ENCODE measurements around the gene PKD2L2. TPM values are rescaled to one million over a fixed set of nuclear protein-coding genes. Genes with fewer than 3 reads are reported as not detected.
"Not testable (repeated sequence)": the region's sequence is repeated elsewhere in the genome, so short reads cannot be mapped to it uniquely, and the experiment has no call there.

Gene PKD2L2
- 0.55 TPM for total RNA-seq
- long read RNA-seq, partial matches to known transcripts, result 0 of 1 reads
- long read RNA-seq, other reads (novel, unspliced or antisense), result 1 of 1 reads

DNA sequence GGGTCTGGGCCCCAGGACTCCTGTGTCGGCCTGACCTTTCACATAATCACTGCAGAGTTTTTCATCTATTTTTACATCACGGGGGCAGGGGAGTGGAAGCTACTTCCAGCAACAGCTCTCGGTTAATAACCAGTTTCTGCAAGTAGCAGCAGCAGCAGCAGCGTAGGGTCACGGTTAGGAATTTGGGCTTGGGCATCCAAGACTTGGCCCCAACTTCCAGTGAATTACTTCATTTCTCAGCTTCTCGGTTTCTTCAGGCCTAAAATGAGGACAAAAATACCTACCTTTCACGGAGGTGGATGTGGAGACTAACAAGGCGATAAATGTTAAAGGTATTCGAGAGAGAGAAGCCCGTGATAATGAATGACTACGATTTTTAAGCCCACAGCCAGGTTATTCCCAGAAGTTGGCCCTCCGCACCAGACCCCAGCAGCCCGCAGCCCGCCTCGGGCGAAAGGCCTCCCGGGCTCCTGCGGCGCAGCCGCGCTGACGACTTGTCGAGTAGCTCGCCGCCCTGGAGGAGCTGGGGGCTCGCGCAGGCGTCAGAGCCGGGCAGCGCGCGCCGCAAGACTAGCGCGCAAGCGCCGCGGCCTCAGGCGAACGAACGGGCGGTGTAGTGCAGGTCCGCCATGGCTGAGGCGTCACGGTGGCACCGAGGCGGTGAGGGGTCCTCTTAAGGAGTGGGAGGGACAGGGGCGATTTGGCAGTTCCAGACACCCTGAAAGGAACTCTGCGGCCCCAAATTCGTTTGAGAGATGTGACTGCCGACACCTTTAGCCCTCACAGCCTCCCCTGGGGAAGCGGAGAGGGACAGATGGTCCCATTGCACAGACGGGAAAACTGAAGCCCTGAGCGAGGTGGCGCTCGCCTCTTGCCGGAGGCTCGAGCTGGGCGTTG, at the start of gene PKD2L2:
TSS of gene PKD2L2 (plus strand) at position 595 of the 897 bp plus-strand sequence. CDS start at position 630, 35 bp downstream.
- intact Hi-C loops (cut with micrococcal nuclease), result loop anchor here (10.0 kb wide), 1 partner anchor 54 kb away; no protein-coding TSS in a partner anchor
- peak; percentile 96 for ATAC-seq
- peak; percentile 95 for DNase-seq

- intact Hi-C loops (cut with micrococcal nuclease), result no loop called here
- no peak for ATAC-seq
- DNase-seq, result no peak
These were observed 47.0 kb upstream of the PKD2L2 start for GRCh38 chr5:137842296-137842695.

DNA sequence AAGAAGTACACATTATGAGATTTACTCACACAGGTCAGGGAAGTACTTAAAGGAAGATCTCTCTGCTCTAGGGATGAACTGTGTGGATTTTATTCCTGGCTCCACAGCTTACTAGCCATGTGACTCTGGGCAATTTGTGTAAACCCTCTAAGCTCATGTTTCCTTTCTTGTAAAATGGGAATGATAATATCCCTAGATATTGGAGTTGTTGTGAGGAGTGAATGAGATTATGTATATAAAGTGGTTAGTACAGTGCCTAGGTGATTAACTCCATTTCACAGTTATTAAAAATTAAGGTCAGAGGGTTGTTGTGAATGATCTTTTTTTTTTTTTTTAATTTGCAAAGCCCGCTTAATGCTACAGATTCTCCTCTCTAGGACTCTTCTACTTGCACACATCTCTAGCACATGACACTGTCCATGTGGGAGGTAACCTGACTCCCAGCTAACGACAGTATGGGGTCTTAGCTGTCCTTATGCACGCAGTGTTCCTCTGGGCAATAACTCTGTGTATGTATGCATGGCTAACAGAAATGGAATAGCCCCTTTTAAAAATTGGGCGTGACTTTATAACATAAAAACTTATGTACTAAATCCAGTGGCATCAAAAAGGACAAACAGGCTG, 45.5 kb upstream of the PKD2L2 start:
- intact Hi-C loops (cut with micrococcal nuclease), result no loop called here
- no peak for ATAC-seq
- DNase-seq, result no peak

DNA sequence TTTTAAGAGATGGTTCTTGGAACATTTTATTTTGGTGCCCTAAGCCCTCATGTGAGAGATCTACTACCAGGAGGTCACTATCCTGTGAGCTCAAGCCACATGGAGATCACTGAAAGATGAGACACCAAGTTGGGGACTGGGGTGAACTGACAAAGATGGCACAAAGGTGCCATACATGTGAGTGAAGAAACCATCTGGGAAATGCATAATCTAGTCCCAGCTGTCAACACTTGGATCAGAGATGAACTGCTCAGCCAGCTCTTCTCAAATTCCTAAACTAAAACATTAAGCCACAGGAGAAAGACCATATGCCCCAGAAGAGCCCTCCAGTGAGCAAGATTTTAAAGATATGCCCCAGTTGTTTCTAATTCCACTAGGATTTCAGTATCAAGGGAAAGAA, 43.8 kb upstream of the PKD2L2 start:
- DNase-seq (no peak), ATAC-seq (no peak)
- intact Hi-C loops (cut with micrococcal nuclease), result no loop called here

GRCh38 chr5:137847687-137848086, 41.6 kb upstream of the PKD2L2 start:
- no peak for DNase-seq
- ATAC-seq, result peak; percentile 74
- intact Hi-C loops (cut with micrococcal nuclease), result no loop called here

- ATAC-seq; DNase-seq; intact Hi-C loops (cut with micrococcal nuclease): not testable (repeated sequence)
These were observed 36.1 kb upstream of the PKD2L2 start for GRCh38 chr5:137853165-137853564.

- no peak for DNase-seq
- intact Hi-C loops (cut with micrococcal nuclease), result no loop called here
- no peak for ATAC-seq
These were observed 33.1 kb upstream of the PKD2L2 start for GRCh38 chr5:137856201-137856600.

GRCh38 chr5:137856916-137857862, 32.1 kb upstream of the PKD2L2 start:
- no peak for DNase-seq
- intact Hi-C loops (cut with micrococcal nuclease), result no loop called here

GRCh38 chr5:137858223-137858916, 30.9 kb upstream of the PKD2L2 start:
- intact Hi-C loops (cut with micrococcal nuclease), result no loop called here
- DNase-seq, result no peak
- ATAC-seq, result peak; percentile 84

More at GRCh38 chr5:137856916-137857862, 32.1 kb upstream of the PKD2L2 start:
- ATAC-seq, result peak; percentile 57

GRCh38 chr5:137858954-137859353, 30.3 kb upstream of the PKD2L2 start:
- DNase-seq (no peak), ATAC-seq (peak; percentile 47)
- intact Hi-C loops (cut with micrococcal nuclease), result no loop called here

DNA sequence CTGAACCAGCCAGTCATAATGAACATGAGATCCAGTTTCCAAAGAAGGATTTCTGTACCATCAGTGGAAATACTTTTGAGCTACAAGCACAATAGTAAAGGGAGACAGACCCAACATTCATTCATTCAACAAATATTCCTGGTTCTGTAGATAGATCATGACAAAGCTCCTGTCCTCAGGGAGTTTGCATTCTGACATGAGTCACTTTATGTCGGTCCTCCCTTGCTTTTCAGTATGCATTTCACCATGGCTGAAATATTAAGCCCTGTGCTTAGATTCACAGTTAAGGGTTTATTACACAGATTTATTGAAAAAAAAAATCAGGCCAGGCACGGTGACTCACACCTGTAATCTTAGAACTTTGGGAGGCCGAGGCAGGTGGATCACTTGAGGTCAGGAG, 27.0 kb upstream of the PKD2L2 start:
- ATAC-seq, result no peak
- intact Hi-C loops (cut with micrococcal nuclease), result no loop called here
- DNase-seq, result no peak

GRCh38 chr5:137863653-137864052, 25.6 kb upstream of the PKD2L2 start:
- intact Hi-C loops (cut with micrococcal nuclease); ATAC-seq: not testable (repeated sequence)

GRCh38 chr5:137866541-137867388, 22.5 kb upstream of the PKD2L2 start:
- DNase-seq (no peak), ATAC-seq (no peak)
- intact Hi-C loops (cut with micrococcal nuclease), result no loop called here

More at GRCh38 chr5:137863653-137864052, 25.6 kb upstream of the PKD2L2 start:
- not testable (repeated sequence) for DNase-seq

- DNase-seq, result no peak
- intact Hi-C loops (cut with micrococcal nuclease), result no loop called here
- ATAC-seq, result no peak
These were observed 21.6 kb upstream of the PKD2L2 start, which contains the start of gene MYOT for GRCh38 chr5:137867664-137868063. Gene MYOT, plus strand, starts transcription at chr5:137867860. Its CDS starts 2,792 bp downstream, at chr5:137870652.

DNA sequence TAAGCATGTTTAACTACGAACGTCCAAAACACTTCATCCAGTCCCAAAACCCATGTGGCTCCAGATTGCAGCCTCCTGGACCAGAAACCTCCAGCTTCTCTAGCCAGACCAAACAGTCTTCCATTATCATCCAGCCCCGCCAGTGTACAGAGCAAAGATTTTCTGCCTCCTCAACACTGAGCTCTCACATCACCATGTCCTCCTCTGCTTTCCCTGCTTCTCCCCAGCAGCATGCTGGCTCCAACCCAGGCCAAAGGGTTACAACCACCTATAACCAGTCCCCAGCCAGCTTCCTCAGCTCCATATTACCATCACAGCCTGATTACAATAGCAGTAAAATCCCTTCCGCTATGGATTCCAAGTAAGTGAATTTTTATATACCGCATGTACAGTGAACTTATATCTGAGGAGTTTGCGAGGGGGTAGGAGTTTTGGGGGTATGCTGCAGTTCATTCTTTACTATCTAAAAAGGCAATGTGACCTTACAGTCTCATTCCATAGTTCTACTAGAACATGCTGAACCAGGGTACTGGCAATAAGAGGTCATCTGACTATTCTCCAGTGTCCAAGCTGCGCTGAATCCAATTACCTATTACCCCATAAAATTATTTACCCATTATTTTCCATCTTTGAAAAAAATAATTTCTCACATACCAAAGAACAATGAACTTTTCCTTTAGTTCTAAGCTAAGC, 18.5 kb upstream of the PKD2L2 start:
- intact Hi-C loops (cut with micrococcal nuclease), result no loop called here
- no peak for DNase-seq
- peak; percentile 65 for ATAC-seq

DNA sequence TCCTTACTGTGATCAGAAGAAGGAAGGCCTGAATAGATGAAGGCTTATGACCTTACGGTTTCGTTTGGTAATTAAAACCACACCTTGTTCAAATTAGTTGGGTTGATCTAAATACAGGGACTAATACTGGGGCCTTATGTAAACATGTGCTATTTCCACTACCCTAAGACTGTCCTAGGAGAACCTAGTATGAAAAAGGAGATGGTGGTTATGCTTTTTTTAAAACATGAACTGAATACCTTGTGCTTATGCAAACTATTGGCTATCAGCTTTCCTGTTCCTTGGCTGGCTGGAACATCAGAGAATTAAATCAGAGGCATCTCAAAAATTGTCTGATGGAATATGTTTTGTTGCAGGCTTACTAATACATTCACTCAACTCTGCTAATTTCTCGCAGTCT, 17.7 kb upstream of the PKD2L2 start:
- ATAC-seq (peak; percentile 44), DNase-seq (no peak)
- intact Hi-C loops (cut with micrococcal nuclease), result no loop called here

DNA sequence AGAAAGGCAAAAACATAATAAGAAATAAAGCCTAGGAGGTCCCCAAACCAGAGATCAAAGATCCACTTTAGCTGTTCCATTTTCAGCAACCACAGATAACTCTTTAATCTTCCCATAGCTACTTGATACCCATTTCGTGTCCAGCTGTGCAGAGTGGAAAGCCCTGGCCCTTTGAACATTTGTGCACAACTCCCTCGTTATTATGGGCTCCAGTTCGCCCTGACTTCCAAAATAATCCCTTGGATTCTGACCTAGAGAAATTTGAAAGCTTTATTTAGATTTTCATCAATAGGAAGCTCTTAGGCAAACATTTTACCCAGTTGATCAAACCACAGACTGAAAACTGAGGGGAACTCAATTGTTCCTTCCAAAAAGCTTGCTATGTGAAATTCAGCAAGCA, 16.8 kb upstream of the PKD2L2 start:
- intact Hi-C loops (cut with micrococcal nuclease), result no loop called here
- no peak for ATAC-seq
- no peak for DNase-seq

Measured in left ventricle myocardium superior (tissue), 1 donor.